NCI-H2227 (cell line): ENCODE results near the gene GSTM1.
"Not testable (repeated sequence)": the region's sequence is repeated elsewhere in the genome, so short reads cannot be mapped to it uniquely, and the experiment has no call there.

Experiments
- DNase-seq: peaks from one replicate; lab custom pipeline; 2025; ENCODE audit not compliant: unreplicated experiment; lab: John Stamatoyannopoulos, UW

GSTM1 gene

DNA sequence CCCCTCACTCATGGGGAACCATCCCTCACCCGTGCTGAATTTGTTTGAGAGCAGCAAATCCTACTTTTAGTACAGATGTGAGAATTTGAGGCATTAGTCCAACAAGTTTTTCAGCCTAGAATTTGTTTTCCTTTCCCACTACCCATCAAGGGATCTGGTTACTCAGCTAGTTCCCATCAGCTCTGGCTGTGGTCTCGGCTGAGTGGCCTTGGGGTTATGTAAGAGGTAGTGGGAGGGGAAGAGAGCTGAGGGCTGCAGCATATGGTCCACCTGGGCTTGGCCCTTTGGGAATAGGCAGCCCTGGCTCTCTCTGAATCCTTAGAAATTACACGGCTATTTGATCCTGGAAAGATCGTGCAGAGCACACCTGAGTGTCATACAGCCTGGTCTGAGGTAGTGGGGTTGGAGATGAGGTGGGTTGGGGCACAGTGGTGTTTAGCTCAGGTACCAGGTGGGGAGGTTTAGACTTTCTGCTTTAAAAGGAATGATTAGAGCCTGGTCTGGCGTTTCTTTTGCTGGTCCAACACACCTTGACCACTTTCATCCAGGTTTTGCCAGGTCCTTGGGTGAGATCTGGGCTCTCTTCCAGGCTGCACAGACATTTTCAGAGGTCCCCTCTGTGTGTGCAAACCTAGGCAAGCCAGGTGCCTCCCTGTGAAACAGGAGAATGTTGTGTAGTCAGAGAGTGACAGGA, 27.5 kb upstream of the GSTM1 start:
- no peak for DNase-seq

DNA sequence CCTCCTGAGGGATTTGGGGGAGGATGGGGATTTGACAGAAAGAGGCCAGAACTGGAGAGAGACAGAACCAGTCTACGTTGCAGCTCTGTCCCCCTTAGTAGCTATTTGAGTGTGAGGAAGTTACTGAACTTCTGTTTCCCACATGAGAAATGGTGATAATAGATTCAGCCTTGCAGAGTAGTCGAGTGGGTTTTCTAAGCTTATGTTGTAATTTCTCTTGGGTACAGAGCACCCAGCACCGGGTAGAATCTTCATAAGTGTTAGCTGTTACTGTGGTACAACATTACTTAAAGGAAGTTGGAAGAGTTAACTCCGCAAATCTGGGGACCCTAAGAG, 27.0 kb upstream of the GSTM1 start:
- DNase-seq, result not testable (repeated sequence)

DNA sequence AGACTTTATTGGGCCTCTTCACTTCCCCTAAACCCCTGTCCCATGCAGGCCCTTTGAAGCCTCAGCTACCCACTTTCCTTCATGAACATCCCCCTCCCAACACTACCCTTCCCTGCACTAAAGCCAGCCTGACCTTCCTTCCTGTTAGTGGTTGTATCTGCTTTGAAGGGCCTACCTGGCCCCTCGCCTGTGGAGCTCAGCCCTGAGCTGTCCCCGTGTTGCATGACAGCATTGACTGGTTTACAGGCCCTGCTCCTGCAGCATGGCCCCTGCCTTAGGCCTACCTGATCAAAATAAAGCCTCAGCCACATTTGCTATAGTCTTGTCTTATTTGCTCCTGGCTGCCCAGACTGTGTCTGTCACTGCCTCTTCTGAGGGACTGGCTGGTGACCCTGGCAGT, 26.2 kb upstream of the GSTM1 start:
- DNase-seq, result no peak

DNA sequence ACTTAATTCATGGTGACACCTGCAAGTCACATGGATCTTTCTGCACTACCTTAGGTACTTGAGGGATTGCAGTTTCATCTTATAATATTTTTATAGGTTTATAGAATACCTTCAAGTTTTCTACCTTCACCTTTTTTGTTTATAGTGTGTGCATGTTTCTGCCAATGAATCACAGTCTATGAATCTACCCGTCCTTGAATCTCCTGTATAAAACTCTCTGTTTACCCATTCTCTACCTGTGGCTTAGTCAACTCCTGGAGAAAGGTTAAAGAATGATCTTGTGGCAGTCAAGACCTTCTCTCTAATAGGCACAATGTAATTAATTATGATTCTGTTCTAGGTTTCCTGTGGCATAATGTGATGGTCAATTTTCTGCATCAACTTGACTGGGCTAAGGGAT, 22.9 kb upstream of the GSTM1 start:
- no peak for DNase-seq

GRCh38 chr1:109667452-109668122, 20.0 kb upstream of the GSTM1 start, which contains the start of gene GSTM2:
Gene GSTM2, plus strand, starts transcription at chr1:109668057. Its CDS starts 59 bp downstream, at chr1:109668116.
- peak; percentile 93 for DNase-seq

DNA sequence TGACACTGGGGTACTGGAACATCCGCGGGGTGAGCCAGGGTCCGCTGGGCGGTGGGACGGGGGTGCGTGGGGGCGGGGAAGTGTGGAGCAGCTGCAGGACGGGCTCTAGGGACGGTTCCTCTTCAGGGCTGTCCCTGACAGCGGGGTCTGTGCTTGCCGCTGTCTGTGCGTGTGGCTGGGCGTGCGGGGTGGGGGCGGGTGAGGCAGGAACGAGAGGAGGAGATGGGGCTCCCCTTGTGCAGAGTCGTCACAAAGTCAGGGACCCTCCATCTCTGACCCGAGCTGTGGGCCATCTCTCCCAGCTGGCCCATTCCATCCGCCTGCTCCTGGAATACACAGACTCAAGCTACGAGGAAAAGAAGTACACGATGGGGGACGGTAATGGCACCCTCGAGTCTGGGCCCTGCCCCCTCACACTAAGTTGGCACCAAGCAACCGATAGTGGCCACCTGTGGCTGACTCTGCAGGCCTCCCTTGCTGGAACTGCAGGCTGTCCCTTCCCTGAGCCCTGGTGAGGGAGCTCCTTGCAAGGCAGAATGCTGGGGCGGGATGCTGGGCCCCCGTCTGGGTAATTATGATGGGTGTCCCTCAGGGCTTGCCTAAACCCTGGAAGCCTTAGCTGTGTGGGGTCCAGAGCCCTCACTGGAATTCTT, 19.4 kb upstream of the GSTM1 start:
- no peak for DNase-seq

GRCh38 chr1:109669246-109669948, 18.2 kb upstream of the GSTM1 start:
- DNase-seq, result no peak

DNA sequence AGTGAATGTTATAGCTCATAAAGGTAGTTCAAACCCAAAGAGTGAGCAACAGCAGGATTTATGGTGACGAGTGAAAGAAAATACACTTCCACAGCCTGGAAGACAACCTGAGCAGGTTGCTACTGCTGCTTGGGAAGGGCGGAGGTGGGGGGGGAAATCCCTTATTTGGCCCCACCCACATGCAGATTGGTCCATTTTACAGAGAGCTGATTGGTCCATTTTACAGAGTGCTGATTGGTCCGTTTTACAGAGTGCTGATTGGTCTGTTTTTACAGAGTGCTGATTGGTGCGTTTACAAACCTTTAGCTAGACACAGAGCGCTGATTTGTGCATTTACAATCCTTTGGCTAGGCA, 17.7 kb upstream of the GSTM1 start:
- not testable (repeated sequence) for DNase-seq

DNA sequence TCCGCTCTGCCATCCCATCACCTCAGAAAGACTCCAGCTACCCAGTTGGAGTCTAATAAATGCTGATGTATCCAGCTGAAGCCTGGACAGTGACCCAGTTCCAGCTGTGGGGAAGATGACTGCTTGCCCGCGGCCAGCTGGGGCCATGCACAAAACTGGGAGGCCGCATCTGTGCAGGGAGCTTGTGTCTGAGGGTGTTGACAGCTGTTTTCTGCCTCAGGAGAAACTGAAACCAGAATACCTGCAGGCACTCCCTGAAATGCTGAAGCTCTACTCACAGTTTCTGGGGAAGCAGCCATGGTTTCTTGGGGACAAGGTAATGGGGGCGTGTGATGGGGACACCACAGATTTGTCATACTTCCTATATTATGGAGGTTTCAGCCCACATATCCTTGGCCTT, 16.6 kb upstream of the GSTM1 start:
- DNase-seq, result no peak

GRCh38 chr1:109673861-109674260, 13.8 kb upstream of the GSTM1 start:
- not testable (repeated sequence) for DNase-seq

DNA sequence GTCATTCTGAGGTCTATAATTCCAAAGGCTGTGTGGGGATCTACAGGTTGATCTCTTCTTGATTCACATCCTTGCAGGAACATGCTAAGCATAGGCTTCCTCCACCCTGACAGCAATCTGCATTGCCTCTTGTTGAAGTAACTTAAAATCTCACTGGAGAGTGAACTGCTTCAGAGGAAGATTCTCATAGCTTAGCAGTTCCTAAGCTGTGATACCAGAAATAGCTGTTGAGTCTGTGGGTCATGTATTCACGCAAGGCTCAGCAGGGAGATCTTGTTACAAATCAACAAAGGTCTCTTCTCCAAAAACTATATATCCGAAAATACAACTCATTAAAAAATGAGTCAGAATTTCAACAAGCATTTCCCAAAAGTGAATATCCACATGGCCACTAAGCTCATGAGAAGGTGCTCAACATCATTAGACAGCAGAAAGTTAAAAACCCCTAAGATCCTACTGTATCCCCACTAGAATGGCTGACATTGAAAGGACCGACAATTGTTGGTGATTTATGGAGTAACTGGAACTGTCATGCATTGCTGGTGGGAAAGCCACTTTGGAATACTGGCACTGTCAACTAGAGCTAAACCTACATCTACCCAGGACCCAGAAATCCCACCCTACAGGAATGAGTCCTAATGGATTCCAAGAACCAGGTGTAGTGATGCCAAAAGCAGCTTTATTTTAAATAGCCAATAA, 10.8 kb upstream of the GSTM1 start:
- not testable (repeated sequence) for DNase-seq

DNA sequence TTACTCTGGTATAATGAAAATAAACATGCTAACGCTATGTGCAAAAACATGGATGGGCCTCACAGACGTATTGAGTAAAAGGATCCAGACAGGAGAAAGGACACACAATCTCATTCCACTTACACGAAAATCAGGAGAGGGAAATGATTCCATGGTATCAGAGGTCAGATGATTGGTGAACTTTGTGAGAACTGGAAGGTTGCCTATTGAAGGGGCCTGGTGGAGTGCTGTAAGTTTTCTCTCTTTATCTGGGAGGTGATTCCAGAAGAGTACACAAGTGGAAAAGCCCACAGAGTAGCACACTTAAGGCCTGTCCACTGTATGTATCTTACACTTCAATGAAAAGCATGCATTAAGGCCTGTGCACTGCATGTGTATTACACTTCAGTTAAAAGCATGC, 10.2 kb upstream of the GSTM1 start:
- no peak for DNase-seq

- not testable (repeated sequence) for DNase-seq
Measured at GRCh38 chr1:109678637-109679036, 9.0 kb upstream of the GSTM1 start.

- DNase-seq, result not testable (repeated sequence)
Measured at GRCh38 chr1:109684777-109685176, 2.8 kb upstream of the GSTM1 start.

DNA sequence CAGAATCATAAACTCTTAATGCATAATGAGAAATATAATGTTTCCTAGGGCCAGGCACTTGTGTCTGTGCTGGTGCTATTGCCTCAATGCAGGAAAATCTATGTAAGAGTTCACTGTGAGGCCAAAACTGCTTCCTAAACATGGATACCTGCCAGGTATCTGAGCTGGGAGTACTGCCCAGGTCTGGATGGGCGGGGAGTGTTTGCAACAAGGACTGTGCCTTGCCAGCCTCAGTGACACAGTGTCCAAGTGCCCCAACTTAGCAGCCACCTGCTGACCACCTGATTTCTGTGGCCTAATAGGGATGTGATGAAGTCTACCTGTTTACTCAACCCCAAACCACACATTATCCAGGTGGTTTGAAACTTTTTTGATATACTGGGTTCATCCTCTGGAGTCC, 2.2 kb upstream of the GSTM1 start:
- DNase-seq, result not testable (repeated sequence)

- DNase-seq, result not testable (repeated sequence)
Measured at GRCh38 chr1:109685890-109686289, 1.7 kb upstream of the GSTM1 start.

GRCh38 chr1:109687109-109687508, 508 bp upstream of the GSTM1 start:
- not testable (repeated sequence) for DNase-seq

DNA sequence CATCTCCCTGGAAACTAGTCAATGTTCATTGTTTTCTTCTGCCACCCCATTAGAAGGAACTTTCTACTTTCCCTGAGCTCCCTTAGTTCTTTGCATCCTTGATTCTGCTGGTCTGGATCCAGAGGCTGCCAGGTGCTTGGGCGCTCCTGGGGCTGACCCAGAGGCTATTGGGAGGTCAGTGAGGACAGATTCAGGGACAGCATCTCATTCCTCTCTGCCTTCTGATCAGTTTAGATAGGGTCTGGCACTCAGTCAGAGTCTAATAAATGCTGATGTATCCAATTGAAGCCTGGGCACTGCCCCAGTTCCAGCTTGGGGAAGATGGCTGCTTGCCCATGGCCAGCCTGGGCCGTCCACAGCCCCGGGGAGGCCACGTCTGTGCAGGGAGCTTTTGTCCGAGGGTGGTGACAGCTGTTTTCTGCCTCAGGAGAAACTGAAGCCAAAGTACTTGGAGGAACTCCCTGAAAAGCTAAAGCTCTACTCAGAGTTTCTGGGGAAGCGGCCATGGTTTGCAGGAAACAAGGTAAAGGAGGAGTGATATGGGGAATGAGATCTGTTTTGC, 2.3 kb downstream of the GSTM1 start:
- no peak for DNase-seq

DNA sequence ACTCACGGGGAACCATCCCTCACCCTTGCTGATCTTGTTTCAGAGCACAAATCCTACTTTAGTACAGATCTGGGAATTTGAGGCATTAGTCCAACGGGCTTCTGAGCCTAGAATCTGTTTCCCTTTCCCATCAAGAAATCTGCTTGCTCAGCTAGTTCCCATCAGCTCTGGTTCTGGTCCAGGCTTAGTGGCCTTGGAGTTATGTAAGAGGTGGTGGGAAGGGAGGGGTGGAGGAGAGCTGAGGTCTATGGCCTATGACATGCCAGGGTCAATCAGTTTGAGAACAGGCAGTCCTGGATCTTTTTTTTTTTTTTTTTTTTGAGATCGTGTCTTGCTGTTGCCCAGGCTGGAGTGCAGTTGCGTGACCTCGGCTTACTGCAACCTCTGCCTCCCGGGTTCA, 4.1 kb downstream of the GSTM1 start:
- no peak for DNase-seq

GRCh38 chr1:109694400-109694799, 6.8 kb downstream of the GSTM1 start:
- not testable (repeated sequence) for DNase-seq

- DNase-seq, result not testable (repeated sequence)
Measured at GRCh38 chr1:109695138-109695537, 7.5 kb downstream of the GSTM1 start.
